Tibial artery (tissue), 4 donors: ENCODE results near the gene GON4L.
"Not testable (repeated sequence)": the region's sequence is repeated elsewhere in the genome, so short reads cannot be mapped to it uniquely, and the experiment has no call there.

Experiments used
- DNase-seq, 2 donors: peaks; one replicate each; pipeline ENCODE4 v3.0.0-alpha.2; 2019
- H3K27ac ChIP-seq, 2 donors: fragments of 200-600 bp; sonication (generic) in 1 of 2; 1 replicate in 1 of 2; 2 replicates in 1 of 2; pipeline ENCODE4 v1.5.1; 2018 to 2019; ENCODE audit warnings: mild to moderate bottlenecking in 1 of 2
- H3K27me3 ChIP-seq, 2 donors: fragments of 200-600 bp; sonication (generic) in 1 of 2; one replicate each; pipeline versions ENCODE4 v1.5.1 to v1.6.0; 2016 to 2019
- H3K36me3 ChIP-seq, 3 donors: fragments of 200-600 bp; sonication (generic) in 2 of 3; one replicate each; pipeline ENCODE4 v1.5.1; 2016 to 2019; ENCODE audit warnings: mild to moderate bottlenecking in 2 of 3
- H3K4me1 ChIP-seq, 4 donors: fragments of 200-600 bp; sonication (generic) in 2 of 4; 1 replicate in 3 of 4; 2 replicates in 1 of 4; pipeline ENCODE4 v1.5.1; 2016 to 2019
- H3K4me3 ChIP-seq, 2 donors: fragments of 200-600 bp; sonication (generic) in 1 of 2; 1 replicate in 1 of 2; 2 replicates in 1 of 2; pipeline ENCODE4 v1.5.1; 2018 to 2019; ENCODE audit warnings: mild to moderate bottlenecking in 2 of 2
- H3K9me3 ChIP-seq, 3 donors: fragments of 200-600 bp; sonication (generic) in 1 of 3; one replicate each; pipeline ENCODE4 v1.5.1; 2016 to 2019
- CTCF ChIP-seq, 2 experiments: fragments of 200-600 bp in 1 of 2; fragments of 450-650 bp in 1 of 2; IDR thresholded peaks; one replicate each; pipeline ENCODE4 v1.5.1; 2017 to 2019; ENCODE audit warnings: antibody characterized with exemption in 2 of 2, mild to moderate bottlenecking in 1 of 2, moderate library complexity in 1 of 2
- intact Hi-C: fragments of 100-400 bp; cut with DNase I; formaldehyde crosslinking; loops from one replicate; pipeline ENCODE4 v1.15.0; 2023; ENCODE audit warnings: low total_unique reads

The GON4L gene

DNA sequence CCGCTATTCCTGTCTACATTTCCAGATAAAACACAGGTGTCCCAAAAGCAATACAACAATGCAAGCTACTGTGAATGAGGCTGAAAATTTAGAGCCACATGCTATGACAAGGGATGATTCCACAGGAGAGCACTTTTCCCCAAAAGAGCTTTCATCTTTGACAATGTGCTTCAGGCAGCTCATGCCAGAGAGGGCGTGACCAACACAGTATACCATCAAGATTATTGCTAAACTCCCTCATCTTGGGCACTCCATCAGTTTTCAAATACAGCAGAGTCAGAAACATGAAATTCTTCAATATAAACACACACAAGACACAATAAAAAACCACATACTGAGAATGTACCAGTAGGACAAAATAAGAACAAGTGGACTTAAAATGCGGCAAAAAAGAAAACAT, 6.7 kb downstream of the GON4L start:
- intact Hi-C loops: no loop called here
- TF ChIP-seq CTCF (IDR thresholded peaks at IDR 0.05): no peak
- DNase-seq: no peak
- Histone ChIP-seq H3K9me3 (no peaks in the 10 kb centered on the region), H3K27me3 (no peaks in the 10 kb centered on the region), H3K4me3 (no peak overlapping the region), H3K27ac (no peak overlapping the region), H3K4me1 (peaks cover 0 to 4% (median 1%) of the 10 kb centered on the region in 4 donors), H3K36me3 (peaks cover 12 to 76% (median 53%) of the 10 kb centered on the region in 3 donors)

DNA sequence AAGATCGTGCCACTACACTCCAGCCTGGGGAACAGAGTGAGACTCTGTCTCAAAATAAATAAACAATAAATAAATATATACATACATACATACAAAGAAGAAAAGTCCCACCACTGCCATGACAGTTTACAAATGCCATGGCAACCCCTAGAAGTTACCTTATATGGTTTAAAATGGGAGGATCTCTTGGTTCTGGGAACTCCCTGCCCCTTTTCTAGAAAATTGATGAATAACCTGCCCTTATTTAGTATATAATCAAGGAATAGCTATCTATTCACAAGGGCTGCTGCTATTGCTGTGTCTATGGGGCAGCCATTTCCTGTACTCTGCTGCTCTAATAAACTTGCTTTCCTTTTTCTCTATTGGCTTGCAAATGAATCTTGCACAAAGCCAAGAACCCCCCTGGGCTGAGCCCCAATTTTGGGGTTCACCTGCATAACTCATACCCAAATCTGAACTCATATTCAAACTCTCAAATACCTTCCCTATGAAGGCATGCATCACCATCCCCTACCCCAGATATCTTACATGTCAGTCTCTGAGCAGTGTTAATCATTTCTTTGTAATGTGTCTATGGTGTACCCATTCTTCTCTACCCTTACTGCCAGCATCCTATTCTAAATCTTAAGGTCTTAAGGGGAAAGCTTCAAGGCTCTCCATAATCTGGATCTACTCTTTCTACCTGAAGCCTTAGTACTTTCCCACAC, 9.0 kb downstream of the GON4L start:
- Histone ChIP-seq H3K27ac (no peak overlapping the region), H3K27me3 (no peaks in the 10 kb centered on the region), H3K4me1 (peaks cover 0 to 4% (median 1%) of the 10 kb centered on the region in 4 donors), H3K4me3 (no peak overlapping the region), H3K9me3 (no peaks in the 10 kb centered on the region), H3K36me3 (peaks cover 6 to 60% (median 37%) of the 10 kb centered on the region in 3 donors)
- intact Hi-C loops: no loop called here
- DNase-seq: no peak
- no peak for TF ChIP-seq CTCF (IDR thresholded peaks at IDR 0.05)

DNA sequence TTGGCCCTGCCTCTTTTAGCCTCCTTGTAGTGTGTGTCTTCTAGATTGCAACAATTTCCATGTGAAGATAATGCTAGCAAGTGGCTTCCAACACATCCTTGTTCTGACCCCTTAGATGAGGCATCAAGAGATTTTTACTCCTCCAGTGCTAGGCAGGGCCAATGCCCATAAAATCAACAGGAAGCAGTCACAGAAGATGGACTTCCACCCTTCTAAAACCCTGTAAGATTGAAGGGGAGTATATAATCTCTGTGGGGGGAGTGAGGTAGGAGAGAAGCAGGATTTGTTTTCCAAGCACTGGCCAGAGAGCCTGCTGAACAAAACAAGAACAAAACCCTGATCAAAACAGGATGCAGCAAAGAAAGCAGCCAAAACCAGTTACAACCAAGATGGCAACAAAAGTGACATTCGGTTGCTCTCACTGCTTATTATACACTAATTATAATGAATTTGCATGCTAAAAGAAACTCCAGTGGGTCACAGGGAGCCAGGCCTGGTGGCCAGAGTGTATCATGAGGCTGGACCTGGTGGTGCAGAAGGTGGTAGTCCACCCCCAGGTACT, 12.1 kb downstream of the GON4L start:
- intact Hi-C loops: no loop called here
- Histone ChIP-seq H3K36me3 (peaks cover 0 to 40% (median 13%) of the 10 kb centered on the region in 3 donors), H3K4me3 (no peak overlapping the region), H3K9me3 (no peaks in the 10 kb centered on the region), H3K4me1 (peaks cover 0 to 2% (median 0%) of the 10 kb centered on the region in 4 donors), H3K27me3 (no peaks in the 10 kb centered on the region), H3K27ac (no peak overlapping the region)
- DNase-seq: peak in 1 of 2 donors; percentile 5
- TF ChIP-seq CTCF (IDR thresholded peaks at IDR 0.05): no peak

- no peaks in the 10 kb centered on the region for H3K9me3 ChIP-seq
- no peak for TF ChIP-seq CTCF (IDR thresholded peaks at IDR 0.05)
- peaks cover 0 to 11% (median 0%) of the 10 kb centered on the region in 3 donors for H3K36me3 ChIP-seq
- no peak overlapping the region for H3K4me3 ChIP-seq
- H3K27ac ChIP-seq: no peak overlapping the region
- intact Hi-C loops: no loop called here
- no peaks in the 10 kb centered on the region for H3K27me3 ChIP-seq
- no peaks in the 10 kb centered on the region for H3K4me1 ChIP-seq
- no peak for DNase-seq
These were observed 16.6 kb downstream of the GON4L start for GRCh38 chr1:155840386-155840785.

- DNase-seq: no peak
- H3K9me3 ChIP-seq: no peaks in the 10 kb centered on the region
- peaks cover 0 to 6% (median 0%) of the 10 kb centered on the region in 3 donors for H3K36me3 ChIP-seq
- peaks cover 0 to 4% (median 0%) of the 10 kb centered on the region in 4 donors for H3K4me1 ChIP-seq
- no peak for TF ChIP-seq CTCF (IDR thresholded peaks at IDR 0.05)
- no peak overlapping the region for H3K4me3 ChIP-seq
- H3K27me3 ChIP-seq: no peaks in the 10 kb centered on the region
- no peak overlapping the region for H3K27ac ChIP-seq
- intact Hi-C loops: no loop called here
These were observed 21.5 kb downstream of the GON4L start for GRCh38 chr1:155835548-155835947.

GRCh38 chr1:155834927-155835399, 22.1 kb downstream of the GON4L start:
- H3K9me3 ChIP-seq, H3K27ac ChIP-seq, DNase-seq, H3K36me3 ChIP-seq, intact Hi-C loops, H3K4me3 ChIP-seq, H3K27me3 ChIP-seq, H3K4me1 ChIP-seq: not testable (repeated sequence)
